ENCODE results near the gene AP2A2. TPM values are rescaled to one million over a fixed set of nuclear protein-coding genes. Genes with fewer than 3 reads are reported as not detected.

Gene AP2A2
- total RNA-seq, 1 donor from 2014 or later, result 228 TPM

DNA sequence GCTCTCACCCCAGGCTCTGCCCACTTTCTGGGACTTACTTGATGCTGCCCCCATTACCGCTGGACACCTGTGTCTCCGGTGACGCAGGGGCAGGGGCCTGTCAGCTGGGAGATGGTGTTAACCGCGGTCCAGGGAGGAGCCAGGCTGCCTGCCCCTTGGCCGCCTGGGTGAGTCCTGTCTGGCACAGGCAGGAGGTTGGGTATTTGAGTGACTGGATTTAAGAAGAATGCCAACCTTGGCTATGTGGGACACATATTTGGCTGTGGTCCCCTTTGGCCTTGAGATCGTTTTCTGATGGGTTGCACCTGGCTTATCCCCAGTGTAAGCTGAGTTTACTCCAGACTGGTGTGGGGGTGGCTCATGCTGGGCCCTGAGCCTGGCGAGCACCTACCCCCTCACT lies 108.3 kb downstream of the AP2A2 start:
- DNase-seq, result no peak
- no peak overlapping the region for H3K4me3 Mint-ChIP-seq (ENCODE audit: unreplicated experiment)
- H3K27ac Mint-ChIP-seq (ENCODE audit: unreplicated experiment), result no peak overlapping the region
- peaks cover 11% of the 10 kb centered on the region for H3K27me3 Mint-ChIP-seq (ENCODE audit: unreplicated experiment)
- H3K4me1 Mint-ChIP-seq (ENCODE audit: low read depth, unreplicated experiment), result peaks cover 4% of the 10 kb centered on the region
- no peaks in the 10 kb centered on the region for H3K36me3 Mint-ChIP-seq (ENCODE audit: unreplicated experiment)
- TF ChIP-seq, protein P1, sequence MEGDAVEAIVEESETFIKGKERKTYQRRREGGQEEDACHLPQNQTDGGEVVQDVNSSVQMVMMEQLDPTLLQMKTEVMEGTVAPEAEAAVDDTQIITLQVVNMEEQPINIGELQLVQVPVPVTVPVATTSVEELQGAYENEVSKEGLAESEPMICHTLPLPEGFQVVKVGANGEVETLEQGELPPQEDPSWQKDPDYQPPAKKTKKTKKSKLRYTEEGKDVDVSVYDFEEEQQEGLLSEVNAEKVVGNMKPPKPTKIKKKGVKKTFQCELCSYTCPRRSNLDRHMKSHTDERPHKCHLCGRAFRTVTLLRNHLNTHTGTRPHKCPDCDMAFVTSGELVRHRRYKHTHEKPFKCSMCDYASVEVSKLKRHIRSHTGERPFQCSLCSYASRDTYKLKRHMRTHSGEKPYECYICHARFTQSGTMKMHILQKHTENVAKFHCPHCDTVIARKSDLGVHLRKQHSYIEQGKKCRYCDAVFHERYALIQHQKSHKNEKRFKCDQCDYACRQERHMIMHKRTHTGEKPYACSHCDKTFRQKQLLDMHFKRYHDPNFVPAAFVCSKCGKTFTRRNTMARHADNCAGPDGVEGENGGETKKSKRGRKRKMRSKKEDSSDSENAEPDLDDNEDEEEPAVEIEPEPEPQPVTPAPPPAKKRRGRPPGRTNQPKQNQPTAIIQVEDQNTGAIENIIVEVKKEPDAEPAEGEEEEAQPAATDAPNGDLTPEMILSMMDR (IDR thresholded peaks at IDR 0.05; ENCODE audit: partially characterized antibody, unreplicated experiment), result no peak
- peaks cover 7% of the 10 kb centered on the region for H3K9me3 Mint-ChIP-seq (ENCODE audit: unreplicated experiment)

DNA sequence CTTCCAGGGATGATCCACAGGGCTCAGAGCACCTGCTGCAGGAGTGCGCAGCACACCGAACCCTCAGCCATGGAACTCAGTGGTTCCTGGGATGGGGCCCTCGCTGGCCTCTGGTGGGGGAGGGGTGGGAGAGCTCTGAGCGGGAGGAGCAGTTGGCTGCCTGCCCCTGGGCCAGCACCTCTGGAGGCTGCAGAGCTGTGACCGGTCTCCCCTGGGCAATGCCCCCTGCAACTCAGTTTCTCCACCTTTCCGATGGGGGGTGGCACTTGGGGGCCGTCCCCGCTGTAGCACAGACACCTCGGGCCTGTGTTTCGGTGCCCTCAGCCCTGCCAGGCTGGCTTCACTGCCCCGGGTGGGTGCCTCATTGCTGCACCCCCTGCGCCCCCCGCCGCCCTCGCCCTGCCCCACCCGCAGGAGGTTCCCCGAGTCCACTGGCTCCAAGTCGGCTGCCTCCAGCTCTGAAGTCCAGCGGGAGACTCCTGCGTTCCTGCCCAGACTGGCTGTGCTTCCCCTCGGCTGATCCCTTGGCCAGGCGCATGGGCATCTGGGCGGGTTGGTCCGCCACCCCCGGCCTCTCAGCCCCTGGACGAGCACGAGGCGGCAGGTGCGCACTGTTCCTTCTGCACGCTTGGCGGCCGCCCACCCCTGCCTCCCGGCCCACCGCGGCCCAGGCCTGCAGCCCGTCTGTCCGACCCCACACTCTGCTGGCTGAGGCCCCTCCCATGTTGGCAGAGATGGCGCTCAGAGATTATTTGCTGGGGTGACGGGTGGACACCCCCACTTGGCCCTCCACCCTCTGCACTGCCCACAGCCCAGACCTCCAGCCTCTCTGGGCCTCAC lies 109.0 kb downstream of the AP2A2 start:
- H3K36me3 Mint-ChIP-seq (ENCODE audit: unreplicated experiment), result no peaks in the 10 kb centered on the region

GRCh38 chr11:1035577-1036283 lies 110.1 kb downstream of the AP2A2 start:
- H3K27ac Mint-ChIP-seq (ENCODE audit: unreplicated experiment), result no peak overlapping the region
- peaks cover 11% of the 10 kb centered on the region for H3K27me3 Mint-ChIP-seq (ENCODE audit: unreplicated experiment)
- DNase-seq, result no peak
- TF ChIP-seq, protein P1 (IDR thresholded peaks at IDR 0.05; ENCODE audit: partially characterized antibody, unreplicated experiment), result no peak
- no peak overlapping the region for H3K4me3 Mint-ChIP-seq (ENCODE audit: unreplicated experiment)
- peaks cover 7% of the 10 kb centered on the region for H3K9me3 Mint-ChIP-seq (ENCODE audit: unreplicated experiment)
- H3K36me3 Mint-ChIP-seq (ENCODE audit: unreplicated experiment), result no peaks in the 10 kb centered on the region
- H3K4me1 Mint-ChIP-seq (ENCODE audit: low read depth, unreplicated experiment), result peaks cover 4% of the 10 kb centered on the region

More for the DNA sequence above, 109.0 kb downstream of the AP2A2 start:
- Mint-ChIP-seq H3K4me1 (ENCODE audit: low read depth, unreplicated experiment) (peaks cover 4% of the 10 kb centered on the region), H3K27ac (ENCODE audit: unreplicated experiment) (no peak overlapping the region), H3K9me3 (ENCODE audit: unreplicated experiment) (peaks cover 7% of the 10 kb centered on the region), H3K27me3 (ENCODE audit: unreplicated experiment) (peaks cover 11% of the 10 kb centered on the region), H3K4me3 (ENCODE audit: unreplicated experiment) (no peak overlapping the region)
- TF ChIP-seq, protein P1 (IDR thresholded peaks at IDR 0.05; ENCODE audit: partially characterized antibody, unreplicated experiment), result no peak
- DNase-seq, result no peak

DNA sequence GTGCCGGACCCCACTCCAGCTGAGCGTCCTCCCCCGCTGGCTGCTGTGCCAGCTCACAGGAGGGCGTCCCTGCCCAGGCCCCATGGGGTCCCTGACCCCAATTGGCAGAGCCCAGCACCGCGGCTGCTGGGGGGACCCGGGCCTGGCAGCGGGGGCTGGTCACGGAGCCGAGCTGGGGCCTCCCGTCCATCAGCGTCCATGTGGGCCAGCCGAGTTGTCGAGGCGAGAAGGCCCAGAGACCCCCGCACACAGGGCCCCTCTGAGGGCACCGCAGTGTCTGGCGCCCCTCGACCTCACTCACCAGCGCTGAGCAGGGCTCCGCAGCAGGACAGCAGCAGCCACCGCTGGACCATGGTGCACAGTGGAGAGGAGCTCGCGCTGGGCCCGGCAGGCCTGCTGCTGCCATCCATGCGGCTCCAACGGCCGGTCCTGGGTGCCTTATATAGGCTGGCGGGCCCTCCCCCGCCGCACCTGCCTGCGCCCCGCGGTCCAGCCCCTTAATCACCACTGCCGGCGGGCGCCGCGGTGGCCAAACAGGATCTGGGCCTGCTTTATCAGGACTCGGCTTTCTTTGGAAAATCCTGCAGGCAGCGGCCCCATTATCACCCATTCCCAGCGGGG lies 110.7 kb downstream of the AP2A2 start, which contains the start of gene MUC6:
TSS of gene MUC6 (minus strand) at position 416 of the 621 bp plus-strand sequence. CDS start at position 353, 63 bp downstream.
- H3K4me1 Mint-ChIP-seq (ENCODE audit: low read depth, unreplicated experiment), result peaks cover 4% of the 10 kb centered on the region
- no peak within 1 kb of the TSS for H3K27ac Mint-ChIP-seq (ENCODE audit: unreplicated experiment)
- no peak for DNase-seq
- no peaks in the 10 kb centered on the region for H3K36me3 Mint-ChIP-seq (ENCODE audit: unreplicated experiment)
- H3K27me3 Mint-ChIP-seq (ENCODE audit: unreplicated experiment), result peaks cover 11% of the 10 kb centered on the region
- no peak within 1 kb of the TSS for H3K4me3 Mint-ChIP-seq (ENCODE audit: unreplicated experiment)
- peaks cover 7% of the 10 kb centered on the region for H3K9me3 Mint-ChIP-seq (ENCODE audit: unreplicated experiment)
- TF ChIP-seq, protein P1 (IDR thresholded peaks at IDR 0.05; ENCODE audit: partially characterized antibody, unreplicated experiment), result no peak

Measured in glutamatergic neuron (in vitro differentiated cells).